ENCODE measurements around the gene NEUROD2.

Gene NEUROD2

GRCh38 chr17:39629898-39630297 lies 22.2 kb upstream of the NEUROD2 start:
- in situ Hi-C loops (cut with MboI; ENCODE audit: low sequenced_read_pairs, unreplicated experiment), result loop anchor here (10.0 kb wide), 1 partner anchor 115 kb away; no protein-coding TSS in a partner anchor
- no peak for TF ChIP-seq CTCF (IDR thresholded peaks at IDR 0.05; ENCODE audit: borderline replicate concordance, control extremely low read depth, extremely low read depth, insufficient read depth, missing control alignments)
- no peak for DNase-seq (ENCODE audit: low spot score)

GRCh38 chr17:39629494-39629880 lies 21.8 kb upstream of the NEUROD2 start:
- in situ Hi-C loops (cut with MboI; ENCODE audit: low sequenced_read_pairs, unreplicated experiment), result no loop called here
- no peak for TF ChIP-seq CTCF (IDR thresholded peaks at IDR 0.05; ENCODE audit: borderline replicate concordance, control extremely low read depth, extremely low read depth, insufficient read depth, missing control alignments)
- DNase-seq (ENCODE audit: low spot score), result no peak

DNA sequence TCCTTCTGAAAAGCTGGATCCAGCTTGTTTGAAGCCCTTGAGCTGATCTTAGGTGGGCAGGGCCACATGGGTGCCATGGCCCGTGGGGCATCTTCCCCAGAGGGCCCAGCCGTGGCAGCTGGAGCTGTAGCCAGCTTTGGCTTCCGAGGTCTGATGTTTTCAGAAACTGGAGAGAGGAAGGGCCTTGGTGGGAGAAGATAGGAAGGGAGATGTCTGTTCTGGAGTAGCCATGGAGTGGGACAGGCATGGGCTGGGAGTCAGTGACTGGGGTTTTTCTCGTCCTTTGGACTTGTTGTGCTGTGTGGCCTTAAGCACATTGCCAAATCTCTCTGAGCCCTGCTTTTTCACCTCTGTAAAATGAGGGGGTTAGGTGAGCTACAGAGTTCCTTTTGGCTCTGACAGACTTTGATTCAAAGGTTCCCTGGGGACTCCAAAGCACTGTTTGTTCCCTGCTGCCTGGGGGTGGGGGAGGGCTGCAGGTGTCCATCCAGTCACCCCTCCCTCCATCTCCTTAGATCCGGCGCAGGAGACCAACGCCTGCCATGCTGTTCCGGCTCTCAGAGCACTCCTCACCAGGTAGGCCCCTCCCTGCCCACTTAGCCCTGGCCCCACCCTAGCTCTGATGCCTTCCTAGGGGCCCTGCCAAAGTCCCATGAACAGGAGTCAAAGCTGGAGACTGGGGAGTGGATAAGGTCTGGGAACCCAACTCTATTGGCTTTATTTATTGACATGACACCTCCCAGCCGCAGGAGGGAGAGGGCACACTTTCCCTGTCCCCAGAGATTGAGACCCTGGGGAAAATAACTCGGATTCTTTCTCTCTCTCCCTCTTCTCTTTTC lies 21.2 kb upstream of the NEUROD2 start:
- no peak for DNase-seq (ENCODE audit: low spot score)
- TF ChIP-seq CTCF (IDR thresholded peaks at IDR 0.05; ENCODE audit: borderline replicate concordance, control extremely low read depth, extremely low read depth, insufficient read depth, missing control alignments), result no peak
- in situ Hi-C loops (cut with MboI; ENCODE audit: low sequenced_read_pairs, unreplicated experiment), result no loop called here

GRCh38 chr17:39627712-39628516 lies 20.2 kb upstream of the NEUROD2 start:
- in situ Hi-C loops (cut with MboI; ENCODE audit: low sequenced_read_pairs, unreplicated experiment), result no loop called here
- DNase-seq (ENCODE audit: low spot score), result no peak
- TF ChIP-seq CTCF (IDR thresholded peaks at IDR 0.05; ENCODE audit: borderline replicate concordance, control extremely low read depth, extremely low read depth, insufficient read depth, missing control alignments), result no peak

- in situ Hi-C loops (cut with MboI; ENCODE audit: low sequenced_read_pairs, unreplicated experiment), result no loop called here
- no peak for TF ChIP-seq CTCF (IDR thresholded peaks at IDR 0.05; ENCODE audit: borderline replicate concordance, control extremely low read depth, extremely low read depth, insufficient read depth, missing control alignments)
- DNase-seq (ENCODE audit: low spot score), result no peak
Measured at GRCh38 chr17:39627047-39627711, 19.5 kb upstream of the NEUROD2 start.
